NCI-H2196 (cell line): ENCODE measurements around the gene ABCA5.
"Not testable (repeated sequence)": the region's sequence is repeated elsewhere in the genome, so short reads cannot be mapped to it uniquely, and the experiment has no call there.

Experiments
- DNase-seq: peaks from one replicate; lab custom pipeline; 2025; ENCODE audit not compliant: unreplicated experiment; lab: John Stamatoyannopoulos, UW

Gene ABCA5

DNA sequence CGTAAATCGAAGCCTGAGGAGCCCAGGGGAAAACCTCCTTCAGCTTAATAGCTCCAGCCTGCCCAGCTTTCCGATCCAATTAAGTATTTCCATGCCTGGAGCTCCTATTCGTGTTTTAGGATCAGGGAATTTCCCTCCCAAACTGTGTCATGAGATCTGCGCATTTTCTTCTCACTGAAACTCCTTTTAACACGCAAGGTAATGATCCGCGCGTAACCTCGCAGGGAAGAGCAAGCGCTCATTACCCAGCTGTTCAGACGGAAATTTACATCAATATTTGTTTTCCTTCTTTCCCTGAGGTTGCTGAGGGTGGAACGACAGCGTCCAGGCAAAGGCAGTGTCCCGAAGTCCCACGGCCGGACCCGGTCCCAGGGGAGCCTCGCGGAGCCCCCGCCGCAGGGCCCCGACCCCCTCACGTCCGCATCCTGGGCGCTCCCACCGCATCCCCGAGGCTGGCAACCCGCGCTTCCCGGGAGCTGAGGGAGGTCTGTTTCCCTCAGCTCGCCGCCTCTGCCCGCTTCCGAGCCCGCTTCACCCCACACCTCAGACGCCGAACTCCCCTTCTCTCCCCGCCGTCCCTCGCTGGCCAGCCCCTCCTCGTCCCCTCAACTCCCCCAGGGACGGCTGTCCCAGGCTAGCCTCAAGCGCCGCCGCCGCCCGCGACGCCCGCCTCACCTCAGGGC is 415 bp downstream of the ABCA5 start:
- no peak for DNase-seq

DNA sequence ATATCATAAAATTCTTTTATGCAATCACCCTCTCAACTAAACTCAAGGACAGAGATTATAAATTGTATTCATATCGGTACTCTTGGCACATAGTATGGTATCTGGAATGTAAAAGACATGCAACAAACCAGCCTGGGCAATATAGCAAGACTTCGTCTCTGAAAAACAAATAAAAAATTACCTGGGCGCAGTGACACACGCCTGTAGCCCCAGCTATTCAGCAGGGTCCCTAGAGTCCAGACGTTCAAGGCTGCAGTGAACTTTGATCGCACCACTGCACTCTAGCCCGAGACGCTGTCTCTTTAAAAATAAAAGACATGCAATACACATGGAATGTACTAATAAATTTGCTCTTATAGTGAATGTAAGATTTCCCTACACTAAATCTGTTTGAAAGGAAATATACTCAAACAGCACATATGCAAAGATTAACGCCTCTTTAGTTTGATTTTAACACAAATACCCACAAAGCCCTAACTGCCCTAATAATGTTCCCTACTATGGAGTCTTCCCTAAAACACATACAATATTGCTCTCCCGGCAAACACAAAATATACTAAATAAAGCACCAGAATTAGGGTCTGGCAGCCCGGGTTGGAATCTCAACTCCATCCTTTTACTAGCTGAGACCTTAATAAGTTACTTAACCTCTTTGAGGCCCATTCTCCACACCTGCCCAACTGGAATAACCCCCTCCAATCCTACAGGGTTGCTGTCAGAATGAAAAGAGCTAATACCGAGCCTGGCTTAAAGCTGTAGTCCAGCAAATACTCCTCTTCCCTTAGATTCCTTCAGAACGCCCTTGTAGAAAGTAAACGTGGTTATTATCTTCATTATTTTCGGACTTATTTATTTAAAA is 1.2 kb downstream of the ABCA5 start:
- no peak for DNase-seq

DNA sequence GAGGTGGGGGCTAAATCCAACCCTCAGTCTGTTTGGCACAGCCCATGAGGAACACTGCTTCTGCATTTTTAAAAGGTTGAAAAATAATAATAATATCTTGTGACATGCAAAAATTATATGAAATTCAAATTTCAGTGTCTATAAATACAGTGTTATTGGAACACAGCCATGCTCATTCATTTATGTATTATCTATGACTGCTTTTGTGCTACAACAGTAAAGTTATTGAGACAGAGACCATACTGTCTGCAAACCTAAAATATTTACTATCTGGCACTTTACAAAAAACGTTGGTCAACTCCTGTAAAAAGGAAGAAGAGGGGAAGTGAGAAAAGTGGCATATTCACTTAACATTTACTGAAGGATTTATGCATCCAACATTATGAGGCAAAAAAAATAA is 3.1 kb downstream of the ABCA5 start:
- no peak for DNase-seq

GRCh38 chr17:69320908-69321238 is 6.1 kb downstream of the ABCA5 start:
- DNase-seq = no peak

DNA sequence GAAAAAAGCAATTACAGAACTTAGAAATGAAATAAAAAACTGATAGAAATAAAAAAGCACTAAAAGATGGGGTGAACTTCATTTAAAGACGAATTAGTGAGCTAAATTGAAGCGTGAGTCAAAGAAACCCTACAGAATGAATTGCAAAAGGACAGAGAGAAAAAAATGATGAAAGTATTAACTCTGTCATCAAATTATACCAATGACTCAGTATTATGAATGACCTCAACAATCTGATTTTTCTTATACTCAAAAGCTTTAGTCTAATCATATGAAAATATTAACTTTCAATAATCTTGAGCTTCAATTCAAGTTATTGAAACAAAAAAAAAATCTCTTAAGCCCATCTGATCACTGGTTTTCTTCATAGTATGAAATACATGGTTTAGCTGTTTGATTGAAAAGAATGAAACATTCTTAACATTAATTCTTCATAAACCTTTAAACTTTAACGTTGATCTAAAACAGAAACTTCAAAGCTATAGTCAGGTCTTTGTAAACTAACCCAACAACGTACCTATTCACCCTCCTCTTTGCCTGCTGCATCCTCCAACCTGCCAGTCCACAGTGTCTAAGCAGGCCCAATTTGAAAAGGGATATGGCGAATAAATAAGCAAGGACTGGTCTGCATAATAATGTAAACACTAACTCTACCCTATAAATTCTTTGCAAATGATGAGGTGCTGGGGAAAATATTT is 6.6 kb downstream of the ABCA5 start:
- DNase-seq = no peak

GRCh38 chr17:69317625-69318024 is 9.3 kb downstream of the ABCA5 start:
- no peak for DNase-seq

DNA sequence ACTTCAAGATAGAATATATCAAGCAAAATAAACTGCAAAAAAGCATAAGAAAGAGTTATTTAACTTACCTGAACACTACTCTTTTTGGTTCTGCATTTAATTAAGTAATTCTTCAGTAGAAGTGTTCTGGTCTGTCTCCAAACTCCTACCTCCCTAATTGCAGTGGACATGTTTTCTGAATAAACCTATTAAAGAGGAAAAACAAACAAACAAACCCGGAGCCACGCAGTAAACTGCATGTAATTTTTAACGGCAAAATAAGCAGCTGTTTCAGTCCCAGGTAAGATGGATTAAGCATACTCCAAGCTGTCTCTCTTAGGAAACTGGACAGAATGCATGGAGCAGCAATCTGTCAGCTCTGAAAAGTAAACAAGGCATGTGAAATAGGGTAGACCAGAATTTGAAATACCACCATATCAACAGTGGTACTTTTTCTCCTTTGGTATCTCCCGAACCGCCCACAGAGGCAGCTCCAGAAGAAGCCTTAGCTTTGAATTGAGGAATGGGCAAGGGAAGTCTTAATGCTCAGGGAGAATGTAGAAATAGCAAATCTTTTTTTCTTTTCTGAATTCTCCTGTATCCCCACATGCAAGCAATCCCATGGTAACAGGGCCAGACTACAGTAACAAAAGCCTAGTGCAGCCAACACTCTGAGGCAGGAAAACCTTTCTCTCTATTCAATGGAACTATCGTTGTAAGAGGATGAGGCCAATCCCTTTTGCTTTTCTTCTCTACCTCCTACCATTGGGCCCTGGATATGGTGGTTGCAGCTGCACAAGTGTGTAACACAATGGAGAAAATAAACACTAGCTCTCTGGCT is 12.5 kb downstream of the ABCA5 start:
- DNase-seq = peak; percentile 26

GRCh38 chr17:69305177-69305576 is 21.8 kb downstream of the ABCA5 start:
- no peak for DNase-seq

- DNase-seq = no peak
These were observed 24.3 kb downstream of the ABCA5 start for GRCh38 chr17:69302682-69303081.

- DNase-seq = no peak
These were observed 26.7 kb downstream of the ABCA5 start for GRCh38 chr17:69300222-69300621.

DNA sequence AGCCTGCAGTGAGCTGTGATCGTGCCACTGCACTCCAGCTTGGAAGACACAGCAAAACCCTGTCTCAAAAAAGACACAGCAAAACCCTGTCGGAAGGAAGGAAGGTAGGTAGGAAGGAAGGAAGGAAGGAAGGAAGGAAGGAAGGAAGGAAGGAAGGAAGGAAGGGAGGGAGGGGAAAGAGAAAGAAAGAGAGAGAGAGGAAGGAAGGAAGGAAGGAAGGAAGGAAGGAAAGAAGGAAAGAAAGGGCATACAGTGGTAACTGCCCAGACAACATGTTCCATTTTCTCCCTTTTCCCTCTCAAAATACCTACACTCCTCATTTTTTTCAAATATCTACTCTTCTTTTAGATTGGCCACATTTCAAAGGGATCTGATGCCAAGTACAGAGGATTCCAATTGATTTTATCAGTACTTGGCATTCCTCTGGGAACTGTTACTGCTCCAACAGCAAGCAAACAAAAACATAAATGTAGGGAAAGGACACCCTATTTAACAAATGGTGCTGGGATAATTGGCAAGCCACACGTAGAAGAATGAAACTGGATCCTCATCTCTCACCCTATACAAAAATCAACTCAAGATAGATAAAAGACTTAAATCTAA is 28.7 kb downstream of the ABCA5 start:
- DNase-seq = not testable (repeated sequence)

DNA sequence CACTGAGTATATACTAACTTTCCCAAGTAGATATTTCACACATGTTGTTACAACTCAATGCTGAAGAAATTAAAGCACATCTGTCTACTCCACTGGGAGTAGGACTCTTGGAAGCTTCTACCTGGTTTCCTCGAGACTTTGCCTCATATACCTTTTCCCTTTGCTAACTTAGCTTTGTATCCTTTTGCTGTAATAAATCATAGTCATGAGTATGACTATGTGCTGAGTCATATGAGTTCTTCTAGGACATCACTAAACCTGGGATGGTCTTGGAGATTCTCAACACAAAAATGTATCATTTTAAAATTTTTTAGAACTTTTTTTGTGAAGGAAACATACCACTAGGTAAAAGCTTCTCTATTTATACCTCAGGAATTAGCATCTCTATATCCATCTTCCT is 39.8 kb downstream of the ABCA5 start:
- DNase-seq = no peak

GRCh38 chr17:69286257-69286656 is 40.7 kb downstream of the ABCA5 start:
- no peak for DNase-seq

DNA sequence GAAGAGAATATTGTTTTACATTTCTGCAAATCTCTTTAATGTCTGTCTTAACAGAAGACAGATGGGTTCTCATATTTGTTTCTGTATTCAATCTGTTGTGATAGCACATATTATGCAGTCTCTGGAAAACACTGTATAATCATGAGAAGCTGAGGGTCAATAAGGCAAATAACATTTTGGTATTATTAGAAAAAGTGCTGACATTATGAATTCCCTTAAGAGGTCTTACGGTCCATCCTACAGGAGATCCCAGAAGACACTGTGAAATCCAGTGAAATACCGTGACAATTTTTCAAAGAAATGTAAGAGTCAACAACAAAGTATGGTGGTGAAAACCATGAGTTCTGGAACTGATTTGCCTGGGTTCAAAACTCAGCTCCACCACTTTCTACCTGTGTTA is 42.3 kb downstream of the ABCA5 start:
- DNase-seq = no peak

DNA sequence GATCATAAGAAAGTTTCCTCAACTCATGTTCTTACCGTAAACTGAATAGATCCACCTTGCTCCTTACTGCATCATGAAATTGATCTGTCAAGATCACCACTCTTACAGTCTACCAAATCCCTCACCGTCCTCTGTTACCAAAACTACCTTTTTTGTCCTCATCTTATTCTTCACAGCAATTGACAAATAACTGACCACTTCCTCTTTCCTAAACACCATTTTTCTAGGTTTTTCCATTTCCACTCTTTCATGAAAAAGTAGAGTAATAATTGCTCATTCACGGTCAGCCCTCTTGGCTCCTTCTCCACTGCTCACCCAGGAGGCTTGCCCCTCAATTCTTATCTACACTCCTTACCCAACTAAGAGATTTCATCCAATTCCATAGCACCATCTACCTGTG is 44.9 kb downstream of the ABCA5 start:
- no peak for DNase-seq

DNA sequence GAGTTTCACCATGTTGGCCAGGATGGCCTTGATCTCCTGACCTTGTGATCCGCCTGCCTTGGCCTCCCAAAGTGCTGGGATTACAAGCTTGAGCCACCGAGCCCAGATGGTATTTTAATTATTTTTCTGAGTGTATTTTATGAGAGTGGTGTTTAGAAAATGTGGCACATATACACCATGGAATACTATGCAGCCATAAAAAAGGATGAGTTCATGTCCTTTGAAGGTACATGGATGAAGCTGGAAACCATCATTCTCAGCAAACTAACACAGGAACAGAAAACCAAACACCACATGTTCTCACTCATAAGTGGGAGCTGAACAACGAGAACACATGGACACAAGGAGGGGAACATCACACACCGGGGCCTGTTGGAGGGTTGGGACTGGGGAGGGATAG is 50.7 kb downstream of the ABCA5 start:
- not testable (repeated sequence) for DNase-seq

- no peak for DNase-seq
These were observed 51.2 kb downstream of the ABCA5 start for GRCh38 chr17:69275751-69276150.

GRCh38 chr17:69271023-69271422 is 55.9 kb downstream of the ABCA5 start:
- no peak for DNase-seq

DNA sequence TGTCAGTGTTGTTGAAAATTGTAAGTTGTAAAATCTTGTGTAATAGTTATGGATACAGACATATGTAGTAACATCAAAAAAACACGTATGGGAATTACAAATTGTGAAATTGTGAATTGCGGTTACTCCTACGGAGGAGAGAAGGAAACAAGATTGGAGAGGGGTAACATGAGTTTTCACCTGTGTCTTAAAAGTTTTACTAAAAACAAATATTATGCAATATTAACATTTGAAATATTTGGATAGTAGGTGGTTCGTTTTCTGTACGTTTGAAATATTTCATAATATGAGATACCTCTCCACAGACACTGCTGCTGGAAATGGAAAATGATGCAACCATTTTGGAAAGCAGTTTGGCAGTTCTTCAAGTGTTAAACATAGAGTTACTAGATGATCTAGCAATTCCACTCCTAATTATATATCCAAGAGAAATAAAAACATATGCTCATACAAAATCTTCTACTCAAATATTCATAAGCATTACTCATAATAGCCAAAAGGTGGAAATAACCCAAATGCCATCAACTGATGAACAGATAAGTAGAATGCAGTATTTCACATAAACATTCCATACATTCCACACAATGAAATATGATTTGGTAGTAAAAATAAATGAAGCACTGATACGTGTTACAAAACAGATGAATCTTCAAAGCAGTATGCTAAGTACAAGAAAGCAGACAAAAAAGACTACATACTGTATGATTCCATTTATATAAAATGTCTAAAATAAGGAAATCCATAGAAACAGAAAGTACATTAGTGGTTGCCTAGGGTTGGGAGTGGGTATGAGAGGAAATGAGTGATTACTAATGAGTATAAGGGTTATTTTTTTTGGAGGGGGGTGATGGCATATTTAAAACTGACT is 57.6 kb downstream of the ABCA5 start:
- DNase-seq = no peak

DNA sequence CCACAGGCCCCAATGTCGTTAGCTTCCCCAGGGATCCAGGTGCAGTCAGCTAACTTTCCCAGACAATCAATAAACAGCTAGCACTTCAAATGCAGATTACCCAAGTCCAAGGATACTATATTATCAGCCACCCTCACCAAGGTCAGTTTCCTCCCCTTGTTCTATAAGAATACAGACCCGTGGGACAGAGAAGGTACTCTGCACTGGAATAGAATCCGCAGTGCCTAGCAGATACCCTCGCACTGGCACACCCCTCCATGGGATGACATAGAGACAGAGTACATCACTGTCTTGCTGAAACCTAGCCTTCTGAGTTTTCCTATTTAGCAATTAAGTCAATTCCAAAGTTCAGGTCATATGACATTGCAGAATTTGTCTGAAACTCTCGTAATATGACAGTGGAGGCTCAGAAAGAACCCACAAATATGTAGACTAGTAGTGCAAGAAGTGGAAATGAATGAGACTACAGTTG is 58.4 kb downstream of the ABCA5 start:
- no peak for DNase-seq
